Left renal cortex interstitium (tissue), 4 donors: ENCODE data around the gene RBM38. TPM values are rescaled to one million over a fixed set of nuclear protein-coding genes. Genes with fewer than 3 reads are reported as not detected.

Source experiments
- DNase-seq, 4 donors: peaks; one replicate each; pipeline ENCODE4 v3.0.0-alpha.2; 2013; ENCODE audit warnings: low read depth in 4 of 4, low spot score in 2 of 4, missing footprints in 1 of 4
- polyA plus RNA-seq, 4 donors: library from polyadenylated mRNA; unstranded; fragments of 120-200 nt; gene quantifications; one replicate each; pipeline ENCODE4 v1.2.1, GENCODE V29; 2013; ENCODE audit not compliant: insufficient read length in 4 of 4

The RBM38 gene
- polyA plus RNA-seq, 4 donors: 24.6 to 43.8 (median 32.4) TPM

- no peak for DNase-seq
Measured at GRCh38 chr20:57432480-57432861, 41.3 kb downstream of the RBM38 start.

GRCh38 chr20:57432862-57433491 is 41.8 kb downstream of the RBM38 start:
- no peak for DNase-seq

- no peak for DNase-seq
Measured at GRCh38 chr20:57433657-57434389, 42.6 kb downstream of the RBM38 start.

DNA sequence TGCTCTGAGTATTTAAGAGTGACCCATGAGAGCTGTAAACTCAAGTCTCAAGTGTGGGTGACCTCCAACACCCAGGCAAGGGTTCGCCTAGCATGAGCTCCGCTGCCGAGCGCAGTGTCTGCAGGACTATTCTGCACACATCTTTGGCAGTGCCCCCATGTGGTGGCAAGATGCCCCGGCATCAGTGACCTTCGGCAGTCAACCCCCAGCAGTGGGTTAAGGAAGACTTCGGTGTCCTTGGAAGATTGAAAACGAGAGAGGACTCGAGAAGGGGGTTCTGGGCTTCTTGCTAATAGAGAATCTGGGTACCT is 43.1 kb downstream of the RBM38 start:
- no peak for DNase-seq

DNA sequence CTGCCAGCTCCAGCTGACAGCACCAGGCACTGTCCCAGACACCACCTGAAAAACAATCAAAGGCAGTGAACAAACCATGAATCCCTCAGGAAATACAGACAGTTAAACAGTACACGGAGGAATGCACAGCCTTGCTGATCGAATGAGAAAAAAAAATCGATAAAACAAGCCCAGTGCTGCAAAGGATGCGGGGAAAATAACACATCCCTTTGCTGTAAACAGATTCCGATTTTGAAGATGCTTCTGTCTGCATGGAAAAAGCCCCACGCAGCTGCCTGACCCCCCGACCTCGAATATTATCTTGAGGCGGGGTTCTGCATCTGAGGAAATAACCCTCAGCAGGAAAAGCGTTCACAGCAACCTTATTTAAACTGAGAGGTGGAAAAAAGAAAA is 43.9 kb downstream of the RBM38 start:
- DNase-seq: no peak

GRCh38 chr20:57435498-57436222 is 44.5 kb downstream of the RBM38 start:
- DNase-seq: peak in 1 of 4 donors; percentile 50

DNA sequence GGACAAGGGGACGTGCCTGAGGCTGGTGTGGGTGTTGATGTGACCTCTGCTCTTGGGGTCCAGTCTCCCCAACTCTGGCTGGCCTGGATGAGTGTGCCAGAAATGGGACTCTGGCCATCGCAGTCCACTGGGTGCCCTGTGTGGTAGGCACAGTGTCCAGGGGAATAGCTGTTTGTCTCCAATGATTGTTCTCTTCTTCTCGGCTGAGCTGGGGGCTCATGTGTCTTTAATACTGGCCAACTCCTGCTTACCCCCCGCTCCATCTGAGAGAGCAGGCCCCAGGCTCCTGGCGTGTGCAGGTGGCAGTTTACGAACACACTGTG is 45.0 kb downstream of the RBM38 start:
- no peak for DNase-seq

DNA sequence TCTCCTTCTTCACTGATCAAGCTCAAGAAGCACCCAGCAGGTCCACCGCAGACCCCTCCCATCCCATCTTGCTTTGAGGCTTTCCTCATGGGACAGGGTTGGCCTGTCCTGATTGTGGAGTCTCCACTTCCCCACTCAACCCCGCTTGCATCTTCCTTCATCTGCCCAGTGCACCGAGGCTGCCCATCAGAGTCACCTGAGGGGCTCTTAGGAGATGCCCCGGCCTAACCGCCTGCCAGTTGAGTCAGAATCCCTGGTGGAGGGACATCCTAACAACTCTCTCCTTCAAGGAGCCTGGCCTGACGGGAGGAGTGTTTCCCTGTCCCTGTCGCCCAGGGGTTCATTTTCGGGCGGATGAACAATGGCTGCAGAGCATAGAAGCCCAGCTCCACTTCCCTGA is 46.1 kb downstream of the RBM38 start:
- no peak for DNase-seq

GRCh38 chr20:57437672-57438330 is 46.6 kb downstream of the RBM38 start:
- DNase-seq: no peak

- DNase-seq: no peak
Measured at GRCh38 chr20:57438552-57438951, 47.4 kb downstream of the RBM38 start.

GRCh38 chr20:57439432-57439831 is 48.2 kb downstream of the RBM38 start:
- peak in 1 of 4 donors; percentile 56 for DNase-seq

DNA sequence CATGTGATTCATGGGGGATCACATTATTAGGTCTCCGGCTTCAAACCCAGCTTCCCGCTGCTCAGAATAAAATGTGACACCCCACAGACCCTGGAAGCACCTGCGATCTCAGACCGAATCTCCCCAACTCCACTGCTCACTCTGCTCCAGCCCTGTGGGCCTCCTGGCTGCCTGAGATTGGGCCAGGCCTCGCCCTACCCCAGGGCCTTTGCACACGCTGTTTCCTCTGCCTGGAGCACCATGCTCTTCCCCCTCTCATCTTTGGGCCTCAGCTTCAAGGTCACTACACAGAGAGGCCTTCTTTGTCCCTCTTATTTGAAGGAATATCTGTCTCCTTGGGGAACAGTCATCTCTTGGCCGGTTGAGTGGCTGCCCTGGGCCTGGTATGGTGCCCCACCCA is 48.8 kb downstream of the RBM38 start:
- no peak for DNase-seq

GRCh38 chr20:57440678-57441509 is 49.7 kb downstream of the RBM38 start:
- DNase-seq: no peak

- DNase-seq: no peak
Measured at GRCh38 chr20:57441510-57442154, 50.4 kb downstream of the RBM38 start.

DNA sequence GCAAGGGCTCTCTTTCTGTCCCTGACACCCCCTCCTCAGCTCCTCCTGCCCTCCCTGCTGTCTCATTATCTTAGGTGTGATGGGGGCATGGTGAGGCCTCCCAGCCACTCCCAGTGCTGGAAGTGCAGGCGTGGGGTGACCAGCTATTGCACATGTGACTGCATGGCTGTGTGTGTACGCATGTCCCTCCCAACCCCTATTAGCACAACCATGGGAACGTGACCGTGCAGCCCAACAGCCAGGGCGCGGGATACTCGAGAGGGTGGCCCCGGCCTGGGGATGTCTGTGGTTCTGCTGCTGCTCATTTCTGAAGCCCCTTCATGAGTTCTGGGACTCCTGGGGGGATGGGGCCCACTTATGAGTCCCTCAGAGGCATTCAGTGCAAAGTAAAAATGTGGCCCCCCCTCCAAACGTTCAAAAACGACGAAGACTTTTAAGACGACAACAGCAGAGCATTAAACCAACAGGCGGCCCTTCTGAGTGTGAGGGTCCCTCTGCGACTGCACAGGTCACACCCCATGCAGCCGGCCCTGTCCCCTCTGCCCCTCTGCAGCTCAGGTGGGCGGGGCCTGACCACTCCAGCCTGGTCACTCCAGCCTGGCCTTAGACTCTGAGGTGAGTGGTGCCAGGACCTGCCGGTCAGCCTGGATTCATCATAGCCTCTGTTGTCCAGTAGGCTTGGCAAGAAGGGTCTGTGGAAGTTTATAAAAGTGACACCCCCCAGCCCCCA is 51.1 kb downstream of the RBM38 start:
- DNase-seq: no peak

- no peak for DNase-seq
Measured at GRCh38 chr20:57442888-57443239, 51.7 kb downstream of the RBM38 start.

- DNase-seq: no peak
Measured at GRCh38 chr20:57443349-57444265, 52.4 kb downstream of the RBM38 start.

- DNase-seq: no peak
Measured at GRCh38 chr20:57444394-57445048, 53.3 kb downstream of the RBM38 start.
